Subcutaneous abdominal adipose tissue (tissue), 5 donors: ENCODE data around the gene KAZN.

Source experiments
- H3K27ac ChIP-seq: one replicate; pipeline ENCODE4 v1.7.0; 2013; ENCODE audit warnings: low read depth, mild to moderate bottlenecking, inconsistent platforms, low read length, moderate library complexity
- H3K27me3 ChIP-seq, 5 donors: one replicate each; pipeline ENCODE4 v1.7.0; 2013; ENCODE audit warnings: low read length in 5 of 5, inconsistent platforms in 1 of 5; ENCODE audit not compliant: control insufficient read depth in 5 of 5, insufficient read depth in 4 of 5
- H3K36me3 ChIP-seq, 5 donors: one replicate each; pipeline ENCODE4 v1.7.0; 2013; ENCODE audit warnings: low read length in 5 of 5; ENCODE audit not compliant: control insufficient read depth in 5 of 5, insufficient read depth in 5 of 5
- H3K4me1 ChIP-seq, 5 donors: one replicate each; pipeline ENCODE4 v1.7.0; 2013; ENCODE audit warnings: low read length in 5 of 5, mild to moderate bottlenecking in 3 of 5, moderate library complexity in 1 of 5; ENCODE audit not compliant: control insufficient read depth in 5 of 5, insufficient read depth in 5 of 5
- H3K4me3 ChIP-seq, 5 donors: one replicate each; pipeline ENCODE4 v1.7.0; 2013; ENCODE audit warnings: low read length in 5 of 5, low read depth in 1 of 5
- H3K9ac ChIP-seq, 5 donors: one replicate each; pipeline ENCODE4 v1.7.0; 2013; ENCODE audit warnings: low read length in 5 of 5, mild to moderate bottlenecking in 4 of 5, moderate library complexity in 3 of 5
- H3K9me3 ChIP-seq, 5 donors: one replicate each; pipeline ENCODE4 v1.7.0; 2013; ENCODE audit warnings: low read length in 5 of 5; ENCODE audit not compliant: control insufficient read depth in 5 of 5
- donor health status: healthy.
- donor health status: healthy.
- donor health status: healthy.
- donor health status: healthy.
- donor health status: healthy.

The KAZN gene

GRCh38 chr1:15062479-15063099 is 464.1 kb downstream of the KAZN start:
- H3K27ac ChIP-seq = no peak overlapping the region

DNA sequence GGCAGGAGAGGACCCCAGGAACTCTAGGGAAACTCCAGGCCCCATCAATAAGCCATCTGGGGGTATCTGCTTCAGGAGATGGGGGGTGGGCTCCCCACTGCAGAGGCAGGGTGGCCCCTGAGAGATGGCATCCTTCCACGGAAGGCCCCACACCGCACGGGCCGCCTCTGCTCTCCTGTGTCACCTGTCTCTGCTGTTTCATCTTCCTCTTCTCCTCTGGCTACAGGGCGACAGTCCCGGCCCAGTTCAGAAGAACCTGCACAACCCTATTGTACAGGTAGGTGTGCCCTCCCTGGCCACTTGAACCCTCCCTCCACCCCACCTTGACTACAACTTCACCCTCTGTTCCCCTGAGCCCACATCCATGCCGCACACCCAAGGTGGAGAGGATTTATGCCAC is 464.9 kb downstream of the KAZN start:
- Histone ChIP-seq H3K27ac (no peak overlapping the region), H3K9me3 (peaks cover 0 to 6% (median 4%) of the 10 kb centered on the region in 5 donors), H3K4me3 (no peak overlapping the region), H3K4me1 (no peaks in the 10 kb centered on the region), H3K36me3 (peaks cover 0 to 70% (median 65%) of the 10 kb centered on the region in 5 donors), H3K27me3 (no peaks in the 10 kb centered on the region), H3K9ac (no peak overlapping the region)

More at GRCh38 chr1:15062479-15063099, 464.1 kb downstream of the KAZN start:
- no peaks in the 10 kb centered on the region for H3K27me3 ChIP-seq
- H3K9ac ChIP-seq = no peak overlapping the region
- H3K4me3 ChIP-seq = no peak overlapping the region
- H3K4me1 ChIP-seq = no peaks in the 10 kb centered on the region
- peaks cover 0 to 6% (median 4%) of the 10 kb centered on the region in 5 donors for H3K9me3 ChIP-seq
- peaks cover 0 to 78% (median 73%) of the 10 kb centered on the region in 5 donors for H3K36me3 ChIP-seq

GRCh38 chr1:15063783-15064182 is 465.3 kb downstream of the KAZN start:
- Histone ChIP-seq H3K9me3 (peaks cover 0 to 6% (median 4%) of the 10 kb centered on the region in 5 donors), H3K27ac (no peak overlapping the region), H3K9ac (no peak overlapping the region), H3K27me3 (no peaks in the 10 kb centered on the region), H3K4me1 (no peaks in the 10 kb centered on the region), H3K4me3 (no peak overlapping the region), H3K36me3 (peaks cover 0 to 68% (median 64%) of the 10 kb centered on the region in 5 donors)

DNA sequence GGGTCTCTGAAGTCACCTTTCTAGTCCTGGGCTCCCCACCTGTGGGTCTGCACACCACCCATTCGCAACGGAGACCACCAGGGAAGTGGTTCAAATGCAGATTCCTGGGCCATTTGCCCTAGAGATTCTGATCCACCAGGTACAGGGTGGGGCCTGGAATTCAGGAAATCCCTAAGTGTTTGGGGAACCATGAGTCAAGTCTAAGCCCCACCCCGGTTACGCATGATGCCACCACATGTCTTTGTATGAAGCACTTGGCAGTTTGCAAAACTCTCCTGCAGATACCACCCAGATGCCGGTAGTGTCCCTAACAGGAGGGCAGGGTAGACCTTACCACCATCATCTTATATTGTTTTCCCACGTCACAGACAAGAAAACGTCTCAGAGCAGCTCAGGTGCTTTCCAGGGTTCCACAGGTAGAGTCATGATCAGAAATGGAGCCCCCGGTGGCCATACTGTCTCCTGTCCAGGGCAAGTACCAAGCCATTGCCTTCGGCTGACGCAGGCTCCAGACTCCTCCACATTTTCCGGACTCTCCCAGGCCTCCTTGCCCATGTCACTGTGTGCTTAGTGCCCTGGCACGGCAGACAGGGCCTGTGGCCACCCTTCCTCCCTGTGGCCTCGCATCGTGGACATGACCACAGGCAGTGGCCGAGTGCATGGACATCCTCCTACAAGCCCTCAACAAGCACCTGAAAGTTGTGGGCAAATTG is 465.9 kb downstream of the KAZN start:
- Histone ChIP-seq H3K4me1 (no peaks in the 10 kb centered on the region), H3K36me3 (peaks cover 0 to 66% (median 60%) of the 10 kb centered on the region in 5 donors), H3K9ac (no peak overlapping the region), H3K4me3 (no peak overlapping the region), H3K27ac (no peak overlapping the region), H3K9me3 (peaks cover 0 to 7% (median 4%) of the 10 kb centered on the region in 5 donors), H3K27me3 (no peaks in the 10 kb centered on the region)

DNA sequence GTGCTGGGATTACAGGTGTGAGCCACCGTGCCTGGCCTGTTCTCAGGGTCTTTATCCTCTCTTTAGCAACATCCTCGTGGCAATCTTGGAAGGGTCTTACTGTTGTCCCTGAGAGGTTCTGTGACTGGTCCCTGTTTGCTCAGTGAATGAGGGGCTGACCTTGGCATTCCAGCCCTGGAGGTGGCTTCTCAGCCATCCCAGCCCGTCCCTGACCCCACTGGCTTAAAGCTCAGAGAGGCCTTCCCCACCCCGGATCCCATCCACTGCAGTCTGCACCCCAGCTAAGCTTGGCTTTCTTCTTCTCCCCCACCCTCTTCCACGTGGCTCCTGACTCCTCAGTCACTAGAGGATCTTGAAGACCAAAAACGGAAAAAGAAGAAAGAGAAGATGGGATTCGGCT is 466.8 kb downstream of the KAZN start:
- H3K27ac ChIP-seq = no peak overlapping the region
- H3K9ac ChIP-seq = no peak overlapping the region
- peaks cover 0 to 7% (median 4%) of the 10 kb centered on the region in 5 donors for H3K9me3 ChIP-seq
- no peaks in the 10 kb centered on the region for H3K4me1 ChIP-seq
- H3K4me3 ChIP-seq = no peak overlapping the region
- peaks cover 0 to 60% (median 53%) of the 10 kb centered on the region in 5 donors for H3K36me3 ChIP-seq
- no peaks in the 10 kb centered on the region for H3K27me3 ChIP-seq

GRCh38 chr1:15065736-15066135 is 467.3 kb downstream of the KAZN start:
- Histone ChIP-seq H3K27me3 (no peaks in the 10 kb centered on the region), H3K9me3 (peaks cover 0 to 7% (median 4%) of the 10 kb centered on the region in 5 donors), H3K9ac (no peak overlapping the region), H3K4me1 (no peaks in the 10 kb centered on the region), H3K27ac (no peak overlapping the region), H3K36me3 (peaks cover 0 to 57% (median 48%) of the 10 kb centered on the region in 5 donors), H3K4me3 (no peak overlapping the region)

GRCh38 chr1:15066191-15066590 is 467.7 kb downstream of the KAZN start:
- Histone ChIP-seq H3K4me3 (no peak overlapping the region), H3K9ac (no peak overlapping the region), H3K27ac (no peak overlapping the region), H3K9me3 (peaks cover 0 to 7% (median 4%) of the 10 kb centered on the region in 5 donors), H3K4me1 (no peaks in the 10 kb centered on the region), H3K27me3 (no peaks in the 10 kb centered on the region), H3K36me3 (peaks cover 0 to 56% (median 48%) of the 10 kb centered on the region in 5 donors)

DNA sequence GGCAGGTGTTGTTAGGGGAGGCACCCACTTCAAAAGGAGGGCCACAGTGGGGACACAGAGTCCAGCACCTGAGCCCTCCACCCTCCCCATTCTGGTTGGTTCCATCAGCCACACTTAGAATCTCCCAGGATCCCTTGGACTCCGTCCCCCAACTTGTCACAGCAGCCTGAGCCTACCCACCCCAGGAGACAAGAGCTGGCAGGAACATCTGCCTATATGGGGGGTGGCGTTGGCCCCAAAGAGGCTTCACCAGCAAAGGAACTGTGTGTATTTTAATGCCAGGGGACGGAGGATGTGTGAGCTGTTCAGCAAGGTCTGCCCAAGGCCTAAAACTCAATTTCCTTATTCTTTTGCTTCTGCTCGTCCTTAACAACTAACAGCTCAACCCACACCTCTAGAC is 468.7 kb downstream of the KAZN start:
- Histone ChIP-seq H3K4me3 (no peak overlapping the region), H3K4me1 (no peaks in the 10 kb centered on the region), H3K27ac (no peak overlapping the region), H3K9me3 (peaks cover 0 to 7% (median 4%) of the 10 kb centered on the region in 5 donors), H3K27me3 (no peaks in the 10 kb centered on the region), H3K36me3 (peaks cover 0 to 52% (median 44%) of the 10 kb centered on the region in 5 donors), H3K9ac (no peak overlapping the region)

DNA sequence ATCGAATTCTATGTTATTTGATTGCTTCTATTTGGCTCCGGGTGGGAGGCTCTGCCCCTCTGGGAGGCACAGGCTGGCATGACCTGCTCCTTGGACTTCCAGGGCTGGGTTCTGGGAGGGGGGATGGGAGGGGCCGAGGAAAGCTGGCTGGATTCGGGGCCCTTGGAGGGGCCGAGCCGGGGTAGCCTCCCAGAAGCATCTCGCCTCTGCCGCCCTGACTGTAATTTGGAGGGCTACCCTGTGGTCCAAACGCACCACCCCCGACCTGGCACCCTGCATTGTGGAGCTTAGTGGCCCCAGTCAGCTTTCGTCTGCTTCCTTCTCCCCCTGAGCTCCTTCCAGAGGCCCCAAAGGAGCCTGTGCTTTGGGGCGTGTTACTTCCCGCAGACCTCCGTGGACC is 469.7 kb downstream of the KAZN start:
- peaks cover 0 to 3% (median 0%) of the 10 kb centered on the region in 5 donors for H3K9me3 ChIP-seq
- H3K9ac ChIP-seq = no peak overlapping the region
- H3K36me3 ChIP-seq = peaks cover 0 to 42% (median 38%) of the 10 kb centered on the region in 5 donors
- H3K27ac ChIP-seq = no peak overlapping the region
- no peaks in the 10 kb centered on the region for H3K27me3 ChIP-seq
- H3K4me1 ChIP-seq = no peaks in the 10 kb centered on the region
- H3K4me3 ChIP-seq = no peak overlapping the region

DNA sequence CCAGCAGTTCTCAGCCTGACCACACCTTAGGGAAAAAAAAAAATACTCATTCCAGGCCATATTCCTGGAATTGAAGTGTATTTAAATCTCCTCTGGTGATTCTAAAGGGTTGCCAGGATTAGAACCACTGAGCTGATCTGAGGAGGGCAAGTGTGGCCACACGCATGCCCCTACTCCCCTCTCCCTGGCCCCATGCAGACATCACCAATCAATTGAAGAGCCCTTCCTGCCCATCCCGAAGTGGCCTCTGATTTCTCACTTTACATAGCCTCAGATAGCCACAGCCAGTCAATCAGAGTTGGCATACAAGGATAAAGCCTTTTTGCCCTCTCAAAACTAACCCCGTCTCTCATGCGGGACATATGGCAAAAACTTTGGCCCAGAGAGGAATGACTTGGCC is 470.5 kb downstream of the KAZN start:
- no peaks in the 10 kb centered on the region for H3K27me3 ChIP-seq
- H3K9ac ChIP-seq = peak overlapping the region in 1 of 5 donors; percentile 20
- H3K36me3 ChIP-seq = peaks cover 0 to 34% (median 29%) of the 10 kb centered on the region in 5 donors
- H3K27ac ChIP-seq = no peak overlapping the region
- H3K9me3 ChIP-seq = peaks cover 0 to 3% (median 0%) of the 10 kb centered on the region in 5 donors
- H3K4me3 ChIP-seq = no peak overlapping the region
- H3K4me1 ChIP-seq = no peaks in the 10 kb centered on the region
